MM.1S (cell line): ENCODE results near the gene TDP1.

Source experiments
- EZH2 ChIP-seq: fragments of 300-600 bp; sonication (generic); optimal IDR thresholded peaks from 2 replicates; pipeline ENCODE3; 2017; ENCODE audit warnings: low read depth, mild to moderate bottlenecking, antibody characterized with exemption, low read length, mixed read lengths
- EZH2phosphoT487 ChIP-seq: fragments of 300-600 bp; sonication (generic); IDR thresholded peaks from 2 replicates; pipeline ENCODE4 v1.6.1; 2018; ENCODE audit warnings: antibody characterized with exemption, low read length
- TF ChIP-seq, protein P1 (sequence below): fragments of 300-600 bp; sonication (generic); IDR thresholded peaks from 2 replicates; pipeline ENCODE4 v1.5.1; 2016; ENCODE audit warnings: antibody characterized with exemption, low read length, mixed read lengths

DNA sequence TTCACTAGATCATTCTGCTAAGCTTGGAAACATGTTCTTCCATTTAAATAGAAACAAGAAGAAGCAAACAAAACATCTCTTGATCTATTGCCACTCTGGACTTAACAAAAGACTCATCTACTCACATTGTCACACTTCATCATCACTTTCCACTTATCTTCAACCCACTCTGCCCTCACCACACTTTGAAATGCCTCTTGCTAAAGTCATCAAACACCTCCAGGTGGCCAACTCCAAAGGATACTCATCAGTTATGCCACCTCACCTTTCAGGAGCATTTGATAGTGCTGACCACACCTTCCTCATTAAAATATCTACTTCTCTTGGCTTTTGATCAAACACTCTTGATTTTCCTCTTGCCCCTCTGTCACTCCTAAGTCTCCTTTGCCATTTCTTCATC lies 8.4 kb upstream of the TDP1 start:
- TF ChIP-seq, protein P1, sequence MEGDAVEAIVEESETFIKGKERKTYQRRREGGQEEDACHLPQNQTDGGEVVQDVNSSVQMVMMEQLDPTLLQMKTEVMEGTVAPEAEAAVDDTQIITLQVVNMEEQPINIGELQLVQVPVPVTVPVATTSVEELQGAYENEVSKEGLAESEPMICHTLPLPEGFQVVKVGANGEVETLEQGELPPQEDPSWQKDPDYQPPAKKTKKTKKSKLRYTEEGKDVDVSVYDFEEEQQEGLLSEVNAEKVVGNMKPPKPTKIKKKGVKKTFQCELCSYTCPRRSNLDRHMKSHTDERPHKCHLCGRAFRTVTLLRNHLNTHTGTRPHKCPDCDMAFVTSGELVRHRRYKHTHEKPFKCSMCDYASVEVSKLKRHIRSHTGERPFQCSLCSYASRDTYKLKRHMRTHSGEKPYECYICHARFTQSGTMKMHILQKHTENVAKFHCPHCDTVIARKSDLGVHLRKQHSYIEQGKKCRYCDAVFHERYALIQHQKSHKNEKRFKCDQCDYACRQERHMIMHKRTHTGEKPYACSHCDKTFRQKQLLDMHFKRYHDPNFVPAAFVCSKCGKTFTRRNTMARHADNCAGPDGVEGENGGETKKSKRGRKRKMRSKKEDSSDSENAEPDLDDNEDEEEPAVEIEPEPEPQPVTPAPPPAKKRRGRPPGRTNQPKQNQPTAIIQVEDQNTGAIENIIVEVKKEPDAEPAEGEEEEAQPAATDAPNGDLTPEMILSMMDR: no peak
- no peak for TF ChIP-seq EZH2
- no peak for TF ChIP-seq EZH2phosphoT487
